Activated CD8-positive, alpha-beta T cell treated with anti-CD3 and anti-CD28 coated beads for 36 hours (primary cell): ENCODE measurements around the gene TUBGCP3. TPM values are rescaled to one million over a fixed set of nuclear protein-coding genes. Genes with fewer than 3 reads are reported as not detected.

Experiments
- ATAC-seq: fragments of 200-7000 bp; cut with Tn5 transposase; one replicate; pipeline ENCODE4 v1.10.0; 2021; ENCODE audit warnings: mild to moderate bottlenecking, moderate library complexity
- CTCF ChIA-PET: fragments of 350-600 bp; sonication (Branson Sonifier 250); formaldehyde crosslinking; loops from one replicate; lab custom pipeline; 2021; ENCODE audit warnings: antibody characterized with exemption; lab: Charles Lee
- POLR2A ChIA-PET: fragments of 350-600 bp; sonication (Branson Sonifier 250); formaldehyde crosslinking; loops from one replicate; lab custom pipeline; 2021; ENCODE audit warnings: antibody characterized with exemption; lab: Charles Lee
- DNase-seq: peaks from one replicate; pipeline ENCODE4 v3.0.0-alpha.2; 2020
- H3K27ac Mint-ChIP-seq: one replicate; pipeline ENCODE4 v1.8.0; 2021; ENCODE audit warnings: mild to moderate bottlenecking, mixed read lengths
- H3K27me3 Mint-ChIP-seq: one replicate; pipeline ENCODE4 v1.8.0; 2021; ENCODE audit warnings: mixed read lengths
- H3K36me3 Mint-ChIP-seq: one replicate; pipeline ENCODE4 v1.8.0; 2021; ENCODE audit warnings: low read depth, mixed read lengths
- H3K4me1 Mint-ChIP-seq: one replicate; pipeline ENCODE4 v1.8.0; 2021; ENCODE audit warnings: low read depth, mixed read lengths
- H3K4me3 Mint-ChIP-seq: one replicate; pipeline ENCODE4 v1.8.0; 2021; ENCODE audit warnings: mild to moderate bottlenecking, moderate library complexity, mixed read lengths
- H3K9me3 Mint-ChIP-seq: one replicate; pipeline ENCODE4 v1.8.0; 2021; ENCODE audit warnings: mixed read lengths
- intact Hi-C: fragments of 100-400 bp; cut with micrococcal nuclease; formaldehyde crosslinking; loops from one replicate; pipeline ENCODE4 v1.10.0; 2022
- total RNA-seq, 2 experiments: library from RNA; stranded (reverse); gene quantifications; one replicate each; pipeline ENCODE4 v1.2.3, GENCODE V29; 2021
- TF ChIP-seq, protein P1 (sequence below): fragments of 200-600 bp; IDR thresholded peaks from one replicate; pipeline ENCODE4 v1.8.0; 2022; ENCODE audit warnings: antibody characterized with exemption, mild to moderate bottlenecking

The TUBGCP3 gene
- total RNA-seq, 2 experiments from 2014 or later = 51.6 to 57.1 TPM

DNA sequence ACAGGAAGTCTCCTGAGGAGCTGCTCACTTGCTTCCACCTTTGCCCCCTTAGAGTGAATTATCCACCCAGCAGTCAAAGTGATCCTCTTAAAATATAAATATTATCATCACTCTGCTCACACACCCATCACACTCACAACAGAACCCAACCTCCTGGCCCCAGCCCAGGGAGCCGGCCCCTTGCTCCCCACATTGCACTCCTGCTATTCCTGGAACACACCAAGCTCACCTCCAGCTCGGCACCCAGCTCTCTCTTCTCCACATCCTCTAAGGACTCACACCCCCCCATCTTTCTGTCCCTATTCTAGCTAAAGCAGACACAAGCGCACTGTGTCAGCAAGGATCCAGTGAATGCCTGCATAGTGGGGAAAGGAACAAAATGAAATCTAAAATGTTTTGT, 7.0 kb downstream of the TUBGCP3 start:
- peaks cover 4% of the 10 kb centered on the region for H3K9me3 Mint-ChIP-seq
- no peaks in the 10 kb centered on the region for H3K27me3 Mint-ChIP-seq
- no peak for ATAC-seq
- ChIA-PET POLR2A (no interaction called here), CTCF (interaction anchor here (0.9 to 1.4 kb wide), 3 partner anchors 8 to 66 kb away, joined by 3 to 4 read pairs (median 3); no protein-coding TSS in a partner anchor)
- intact Hi-C loops = no loop called here
- H3K4me1 Mint-ChIP-seq = peaks cover 50% of the 10 kb centered on the region
- DNase-seq = no peak
- peak overlapping the region; percentile 14 for H3K27ac Mint-ChIP-seq
- TF ChIP-seq, protein P1, sequence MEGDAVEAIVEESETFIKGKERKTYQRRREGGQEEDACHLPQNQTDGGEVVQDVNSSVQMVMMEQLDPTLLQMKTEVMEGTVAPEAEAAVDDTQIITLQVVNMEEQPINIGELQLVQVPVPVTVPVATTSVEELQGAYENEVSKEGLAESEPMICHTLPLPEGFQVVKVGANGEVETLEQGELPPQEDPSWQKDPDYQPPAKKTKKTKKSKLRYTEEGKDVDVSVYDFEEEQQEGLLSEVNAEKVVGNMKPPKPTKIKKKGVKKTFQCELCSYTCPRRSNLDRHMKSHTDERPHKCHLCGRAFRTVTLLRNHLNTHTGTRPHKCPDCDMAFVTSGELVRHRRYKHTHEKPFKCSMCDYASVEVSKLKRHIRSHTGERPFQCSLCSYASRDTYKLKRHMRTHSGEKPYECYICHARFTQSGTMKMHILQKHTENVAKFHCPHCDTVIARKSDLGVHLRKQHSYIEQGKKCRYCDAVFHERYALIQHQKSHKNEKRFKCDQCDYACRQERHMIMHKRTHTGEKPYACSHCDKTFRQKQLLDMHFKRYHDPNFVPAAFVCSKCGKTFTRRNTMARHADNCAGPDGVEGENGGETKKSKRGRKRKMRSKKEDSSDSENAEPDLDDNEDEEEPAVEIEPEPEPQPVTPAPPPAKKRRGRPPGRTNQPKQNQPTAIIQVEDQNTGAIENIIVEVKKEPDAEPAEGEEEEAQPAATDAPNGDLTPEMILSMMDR = no peak
- H3K36me3 Mint-ChIP-seq = peaks cover 22% of the 10 kb centered on the region
- no peak overlapping the region for H3K4me3 Mint-ChIP-seq

DNA sequence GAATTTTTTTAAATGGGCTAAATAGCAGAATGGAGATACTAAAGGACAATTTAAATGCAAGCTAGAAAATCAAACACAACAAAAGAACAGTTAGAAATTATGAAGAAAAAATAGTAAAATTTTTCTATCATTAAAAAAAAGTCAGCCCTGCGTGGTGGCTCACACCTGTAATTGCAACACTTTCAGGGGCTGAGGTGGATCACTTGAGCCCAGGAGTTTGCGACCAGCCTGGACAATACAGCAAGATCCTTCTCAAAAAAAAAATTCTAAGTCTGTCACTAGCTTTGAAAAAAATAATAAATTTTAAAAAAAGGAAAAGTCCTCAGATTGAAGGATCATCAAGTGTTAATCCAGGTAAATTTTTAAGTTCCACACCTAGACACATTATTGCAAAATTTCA, 7.7 kb downstream of the TUBGCP3 start:
- H3K9me3 Mint-ChIP-seq = peaks cover 4% of the 10 kb centered on the region
- H3K4me1 Mint-ChIP-seq = peaks cover 57% of the 10 kb centered on the region
- peaks cover 22% of the 10 kb centered on the region for H3K36me3 Mint-ChIP-seq
- H3K27me3 Mint-ChIP-seq = no peaks in the 10 kb centered on the region
- no peak overlapping the region for H3K27ac Mint-ChIP-seq
- intact Hi-C loops = no loop called here
- no peak for ATAC-seq
- H3K4me3 Mint-ChIP-seq = no peak overlapping the region
- DNase-seq = no peak
- POLR2A ChIA-PET = no interaction called here
- CTCF ChIA-PET = interaction anchor here (0.9 to 1.2 kb wide), 2 partner anchors 8 to 11 kb away, joined by 3 to 4 read pairs; no protein-coding TSS in a partner anchor
- TF ChIP-seq, protein P1 = no peak

DNA sequence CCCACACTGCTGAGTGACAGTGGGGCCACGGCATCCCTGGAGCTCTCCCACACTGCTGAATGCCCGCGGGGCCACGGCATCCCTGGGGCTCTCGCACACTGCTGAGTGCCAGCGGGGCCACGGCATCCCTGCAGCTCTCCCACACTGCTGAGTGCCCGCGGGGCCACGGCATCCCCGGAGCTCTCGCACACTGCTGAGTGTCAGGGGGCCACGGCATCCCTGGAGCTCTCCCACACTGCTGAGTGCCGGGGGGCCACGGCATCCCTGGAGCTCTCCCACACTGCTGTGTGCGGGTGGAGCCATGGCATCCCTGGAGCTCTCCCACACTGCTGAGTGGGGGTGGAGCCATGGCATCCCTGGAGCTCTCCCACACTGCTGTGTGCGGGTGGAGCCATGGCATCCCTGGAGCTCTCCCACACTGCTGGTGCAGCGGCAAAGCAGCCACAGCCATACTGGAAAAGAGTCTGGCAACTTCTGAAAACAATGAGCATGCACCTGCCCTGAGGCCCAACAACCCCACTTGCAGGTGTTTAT, 8.6 kb downstream of the TUBGCP3 start:
- POLR2A ChIA-PET = no interaction called here
- intact Hi-C loops = no loop called here
- Mint-ChIP-seq H3K4me1 (peaks cover 62% of the 10 kb centered on the region), H3K4me3 (no peak overlapping the region), H3K27ac (no peak overlapping the region), H3K9me3 (peaks cover 4% of the 10 kb centered on the region), H3K27me3 (no peaks in the 10 kb centered on the region), H3K36me3 (peaks cover 22% of the 10 kb centered on the region)
- DNase-seq (no peak), ATAC-seq (no peak)
- CTCF ChIA-PET = no interaction called here
- TF ChIP-seq, protein P1 = no peak

DNA sequence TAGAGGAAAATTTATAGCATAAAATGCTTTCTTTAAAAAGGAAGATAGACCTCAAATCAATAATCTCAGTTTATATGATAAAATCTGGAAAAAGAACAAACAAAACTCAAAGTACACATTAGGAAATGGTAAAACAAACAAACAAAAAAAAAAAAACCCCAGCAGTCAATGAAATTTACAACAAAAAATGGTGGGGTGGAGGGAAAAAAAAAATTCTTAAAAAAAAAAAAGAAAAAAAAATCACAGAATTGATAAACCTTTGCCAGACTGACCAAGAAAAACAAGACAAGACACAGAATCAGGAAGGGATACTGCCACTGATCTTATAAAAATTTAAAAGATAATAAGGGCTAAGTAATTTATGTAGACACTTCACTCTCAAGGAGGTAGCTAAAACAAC, 11.2 kb downstream of the TUBGCP3 start:
- DNase-seq (no peak), ATAC-seq (no peak)
- no peak overlapping the region for H3K27ac Mint-ChIP-seq
- TF ChIP-seq, protein P1 = no peak
- no peak overlapping the region for H3K4me3 Mint-ChIP-seq
- intact Hi-C loops = no loop called here
- H3K9me3 Mint-ChIP-seq = peaks cover 4% of the 10 kb centered on the region
- H3K4me1 Mint-ChIP-seq = peaks cover 64% of the 10 kb centered on the region
- H3K27me3 Mint-ChIP-seq = no peaks in the 10 kb centered on the region
- ChIA-PET POLR2A (interaction anchor here (0.6 kb wide), 1 partner anchor 1437 kb away, joined by 3 read pairs; no protein-coding TSS in a partner anchor), CTCF (interaction anchor here (1.1 to 2.5 kb wide), 2 partner anchors 29 to 298 kb away, joined by 3 to 8 read pairs; no protein-coding TSS in a partner anchor)
- peaks cover 15% of the 10 kb centered on the region for H3K36me3 Mint-ChIP-seq

DNA sequence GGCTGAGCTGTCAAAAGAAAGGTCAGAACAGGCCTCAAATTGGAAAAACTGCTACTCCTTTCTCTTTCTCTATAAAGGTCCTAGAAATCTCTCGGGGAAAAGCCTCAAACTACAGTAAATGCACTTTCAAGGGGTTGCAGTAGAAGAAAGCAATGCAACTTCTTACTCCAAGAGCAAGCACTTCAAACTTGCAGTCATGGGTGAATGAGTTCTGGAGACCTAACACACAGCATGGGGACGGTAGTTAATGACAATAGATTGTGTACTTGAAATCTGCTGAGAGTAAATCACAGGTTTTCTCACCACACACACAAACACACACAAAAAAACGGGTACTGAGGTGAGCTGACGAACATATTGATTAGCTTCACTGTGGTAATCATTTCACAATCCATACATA, 11.8 kb downstream of the TUBGCP3 start:
- H3K9me3 Mint-ChIP-seq = peaks cover 4% of the 10 kb centered on the region
- ChIA-PET CTCF (interaction anchor here (1.1 to 2.5 kb wide), 2 partner anchors 30 to 298 kb away, joined by 3 to 8 read pairs; no protein-coding TSS in a partner anchor), POLR2A (no interaction called here)
- TF ChIP-seq, protein P1 = no peak
- H3K4me3 Mint-ChIP-seq = no peak overlapping the region
- no peak for DNase-seq
- no peak overlapping the region for H3K27ac Mint-ChIP-seq
- intact Hi-C loops = no loop called here
- peaks cover 13% of the 10 kb centered on the region for H3K36me3 Mint-ChIP-seq
- ATAC-seq = no peak
- H3K4me1 Mint-ChIP-seq = peaks cover 64% of the 10 kb centered on the region
- no peaks in the 10 kb centered on the region for H3K27me3 Mint-ChIP-seq
